GM23248 (cell line): ENCODE measurements around the gene KLF13. TPM values are rescaled to one million over a fixed set of nuclear protein-coding genes. Genes with fewer than 3 reads are reported as not detected.

Source experiments
- DNase-seq: peaks from one replicate; pipeline ENCODE4 v3.0.0-alpha.2; 2015
- H2AFZ ChIP-seq: fragments of 200-600 bp; sonication (generic); 2 replicates; pipeline ENCODE4 v1.6.1; 2016; ENCODE audit warnings: antibody characterized with exemption
- H3F3A ChIP-seq: fragments of 200-600 bp; sonication (generic); 2 replicates; pipeline ENCODE4 v1.6.1; 2016; ENCODE audit warnings: mild to moderate bottlenecking, antibody characterized with exemption, mixed run types; ENCODE audit not compliant: insufficient read depth
- H3K27ac ChIP-seq: fragments of 200-600 bp; sonication (generic); 2 replicates; pipeline ENCODE4 v1.5.1; 2016; ENCODE audit warnings: mild to moderate bottlenecking
- H3K27me3 ChIP-seq: fragments of 200-600 bp; sonication (generic); replicated peaks from 2 replicates; pipeline ENCODE4 v1.6.1; 2016; ENCODE audit warnings: mild to moderate bottlenecking; ENCODE audit not compliant: insufficient read depth
- H3K36me3 ChIP-seq: fragments of 200-600 bp; sonication (generic); 2 replicates; pipeline ENCODE4 v1.6.1; 2016; ENCODE audit warnings: low read depth, mild to moderate bottlenecking
- H3K4me1 ChIP-seq: fragments of 200-600 bp; sonication (generic); 2 replicates; pipeline ENCODE4 v1.6.1; 2016; ENCODE audit warnings: mild to moderate bottlenecking; ENCODE audit not compliant: insufficient read depth
- H3K4me2 ChIP-seq: fragments of 200-600 bp; sonication (generic); one replicate; pipeline ENCODE4 v1.6.1; 2016; ENCODE audit warnings: mild to moderate bottlenecking; ENCODE audit not compliant: unreplicated experiment
- H3K4me3 ChIP-seq: fragments of 200-600 bp; sonication (generic); 2 replicates; pipeline ENCODE4 v1.5.1; 2016; ENCODE audit warnings: mild to moderate bottlenecking
- H3K79me2 ChIP-seq: fragments of 200-600 bp; sonication (generic); 2 replicates; pipeline ENCODE4 v1.6.1; 2016; ENCODE audit warnings: mild to moderate bottlenecking; ENCODE audit not compliant: insufficient read depth
- H3K9ac ChIP-seq: fragments of 200-600 bp; sonication (generic); 2 replicates; pipeline ENCODE4 v1.6.1; 2016; ENCODE audit warnings: mild to moderate bottlenecking
- H3K9me2 ChIP-seq: fragments of 200-600 bp; sonication (generic); 2 replicates; pipeline ENCODE4 v1.6.1; 2016; ENCODE audit warnings: mixed run types, mild to moderate bottlenecking, moderate library complexity; ENCODE audit not compliant: insufficient read depth
- H3K9me3 ChIP-seq: fragments of 200-600 bp; sonication (generic); one replicate; pipeline ENCODE4 v1.6.1; 2017; ENCODE audit warnings: low read depth
- H4K20me1 ChIP-seq: fragments of 200-600 bp; sonication (generic); 2 replicates; pipeline ENCODE4 v1.6.0; 2016; ENCODE audit not compliant: insufficient read depth
- EZH2 ChIP-seq: fragments of 200-600 bp; sonication (generic); IDR thresholded peaks from 2 replicates; pipeline ENCODE4 v1.6.1; 2018; ENCODE audit warnings: antibody characterized with exemption, mild to moderate bottlenecking; ENCODE audit not compliant: insufficient read depth, poor library complexity, severe bottlenecking
- EZH2phosphoT487 ChIP-seq: fragments of 200-600 bp; sonication (generic); IDR thresholded peaks from 2 replicates; pipeline ENCODE4 v1.6.1; 2018; ENCODE audit warnings: antibody characterized with exemption, moderate library complexity, mild to moderate bottlenecking, low read depth; ENCODE audit not compliant: insufficient read depth
- WGBS, 2 experiments: methylation state at CpG; one replicate each; pipeline ENCODE4 v1.1.6; 2015 to 2017; ENCODE audit warnings: low lambda C conversion rate in 2 of 2, low coverage in 1 of 2; ENCODE audit errors: missing lambda C conversion rate in 2 of 2; 5-methylcytosine and 5-hydroxymethylcytosine counted together
- in situ Hi-C: fragments of 300-500 bp; cut with MboI; formaldehyde crosslinking; loops from 2 replicates; pipeline ENCODE4 v1.15.0; 2020
- polyA plus RNA-seq: library from polyadenylated mRNA; unstranded; fragments of >200 nt; fragmentation: Nextera tagmentation; extraction: Ambion mirVana; gene quantifications from 2 replicates; pipeline ENCODE4 v1.2.1, GENCODE V29; 2016
- total RNA-seq: library from RNA; depleted of rRNA; stranded (reverse); fragments of >200 nt; shearing (Covaris generic); gene quantifications from 2 replicates; pipeline ENCODE4 v1.2.3, GENCODE V29; 2014

KLF13 gene
- total and polyA plus RNA-seq, 2 experiments from 2014 or later = 8.0 to 38.9 TPM

DNA sequence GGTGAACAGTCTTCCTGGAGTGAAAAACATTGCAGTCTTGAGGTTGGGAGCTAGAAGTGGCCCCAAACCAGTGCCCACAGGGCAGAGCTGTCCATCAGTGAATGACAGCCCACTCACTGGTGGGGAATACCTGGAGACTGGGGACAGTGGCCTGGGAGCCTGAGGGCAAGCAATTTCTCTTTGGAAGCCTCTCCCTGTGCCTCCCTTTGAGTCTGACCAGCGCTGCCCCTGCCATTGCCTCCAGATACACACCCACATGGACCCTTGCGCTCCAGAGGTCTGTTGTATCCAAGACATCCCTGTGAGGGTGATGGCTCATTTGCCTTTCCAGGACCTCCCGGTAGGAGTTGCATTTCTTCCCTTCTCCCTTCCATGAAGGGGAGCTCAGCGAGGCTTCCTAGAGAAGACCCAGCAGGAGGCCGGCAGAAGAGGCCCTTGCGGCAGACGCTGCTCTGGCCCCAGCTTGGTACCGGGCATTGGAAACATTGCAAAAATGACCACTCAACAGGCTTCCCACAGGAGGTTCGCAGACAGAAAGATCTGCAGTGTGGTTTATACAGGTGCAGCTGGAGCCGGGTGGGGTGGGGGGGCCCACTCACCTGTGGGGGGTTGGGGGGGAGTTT is 38.5 kb downstream of the KLF13 start:
- Histone ChIP-seq H4K20me1 (no peaks in the 10 kb centered on the region), H3K4me2 (no peak overlapping the region), H3K9me2 (no peaks in the 10 kb centered on the region), H3F3A (peaks cover 2% of the 10 kb centered on the region; the same call in 1 of the 2 replicates), H3K36me3 (no peaks in the 10 kb centered on the region), H3K27ac (no peak overlapping the region), H3K27me3 (no peaks in the 10 kb centered on the region), H3K4me3 (no peak overlapping the region), H3K79me2 (peaks cover 99% of the 10 kb centered on the region), H3K4me1 (peaks cover 13% of the 10 kb centered on the region), H3K9ac (peak overlapping the region; percentile 68; the same call in 1 of the 2 replicates), H2AFZ (no peak overlapping the region), H3K9me3 (no peaks in the 10 kb centered on the region)
- WGBS, 2 experiments = 49 to 52% methylated on average over 9 to 10 of the region's 10 CpGs
- DNase-seq = no peak
- in situ Hi-C loops = no loop called here
- TF ChIP-seq EZH2phosphoT487 (no peak), EZH2 (no peak)

- peak; percentile 96 for DNase-seq
- Histone ChIP-seq H2AFZ (no peak overlapping the region), H3K4me3 (no peak overlapping the region), H3K4me1 (peaks cover 13% of the 10 kb centered on the region), H3K27ac (no peak overlapping the region), H3K79me2 (peaks cover 99% of the 10 kb centered on the region), H4K20me1 (no peaks in the 10 kb centered on the region), H3K9ac (peak overlapping the region; percentile 68), H3K36me3 (no peaks in the 10 kb centered on the region), H3K9me2 (no peaks in the 10 kb centered on the region), H3K4me2 (peak overlapping the region; percentile 52), H3K9me3 (no peaks in the 10 kb centered on the region), H3F3A (peaks cover 5% of the 10 kb centered on the region; the same call in 1 of the 2 replicates), H3K27me3 (no peaks in the 10 kb centered on the region)
- no peak for TF ChIP-seq EZH2phosphoT487
- no peak for TF ChIP-seq EZH2
- 7 to 15% methylated on average over 4 to 21 of the region's 22 CpGs for WGBS, 2 experiments
- in situ Hi-C loops = no loop called here
Measured at GRCh38 chr15:31365655-31366127, 39.1 kb downstream of the KLF13 start.

DNA sequence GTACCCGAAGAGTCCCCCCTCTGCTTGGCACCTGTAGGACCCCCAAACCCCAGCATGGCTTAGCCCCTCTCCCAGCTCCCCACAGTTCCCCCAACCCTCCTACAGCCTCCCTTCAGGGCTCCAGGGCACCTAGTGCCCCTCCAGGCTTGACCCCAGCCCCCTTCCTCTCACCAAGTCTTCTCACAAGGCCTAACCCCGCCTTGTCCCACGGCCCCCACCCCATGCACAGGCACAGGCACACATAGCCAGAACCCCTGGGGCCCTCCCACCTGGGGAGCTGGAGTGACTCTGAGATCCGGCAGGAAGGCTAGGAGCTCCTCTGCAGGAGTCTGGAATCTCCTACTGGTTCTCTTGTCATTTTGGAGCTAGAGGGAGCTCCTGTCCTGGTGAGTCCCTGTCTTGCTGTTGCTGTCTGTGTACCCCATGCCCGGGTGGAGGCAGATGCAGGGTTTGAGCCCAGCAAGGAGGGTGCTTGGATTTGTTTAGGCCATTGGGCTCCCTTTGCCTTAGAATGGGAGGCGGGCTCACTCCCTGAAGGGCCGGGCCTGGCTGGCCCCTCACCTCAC is 39.6 kb downstream of the KLF13 start:
- Histone ChIP-seq H3K4me2 (peak overlapping the region; percentile 52), H3F3A (peaks cover 5% of the 10 kb centered on the region; the same call in 1 of the 2 replicates), H2AFZ (no peak overlapping the region), H3K9ac (peak overlapping the region; percentile 48; the same call in 1 of the 2 replicates), H4K20me1 (no peaks in the 10 kb centered on the region), H3K9me2 (no peaks in the 10 kb centered on the region), H3K4me3 (no peak overlapping the region), H3K27me3 (no peaks in the 10 kb centered on the region), H3K79me2 (peaks cover 99% of the 10 kb centered on the region), H3K4me1 (peaks cover 13% of the 10 kb centered on the region), H3K9me3 (no peaks in the 10 kb centered on the region), H3K36me3 (no peaks in the 10 kb centered on the region), H3K27ac (0 out of 2 replicates have a peak overlapping the region, but pooled peaks have one; percentile 22)
- in situ Hi-C loops = no loop called here
- DNase-seq = peak; percentile 40
- no peak for TF ChIP-seq EZH2
- no peak for TF ChIP-seq EZH2phosphoT487
- 33 to 36% methylated on average over 5 to 7 of the region's 7 CpGs for WGBS, 2 experiments

GRCh38 chr15:31367021-31367729 is 40.5 kb downstream of the KLF13 start:
- no peak for DNase-seq
- Histone ChIP-seq H4K20me1 (no peaks in the 10 kb centered on the region), H3K27ac (no peak overlapping the region), H3K36me3 (no peaks in the 10 kb centered on the region), H3K9me2 (no peaks in the 10 kb centered on the region), H3K4me2 (no peak overlapping the region), H3F3A (peaks cover 5% of the 10 kb centered on the region; the same call in 1 of the 2 replicates), H3K4me1 (peaks cover 13% of the 10 kb centered on the region), H3K9me3 (no peaks in the 10 kb centered on the region), H3K9ac (no peak overlapping the region), H3K27me3 (no peaks in the 10 kb centered on the region), H2AFZ (no peak overlapping the region), H3K4me3 (no peak overlapping the region), H3K79me2 (peaks cover 99% of the 10 kb centered on the region)
- 79 to 87% methylated on average over 11 of the region's 11 CpGs for WGBS, 2 experiments
- in situ Hi-C loops = no loop called here
- TF ChIP-seq EZH2phosphoT487 = no peak
- no peak for TF ChIP-seq EZH2
